Breast epithelium (tissue), 3 donors: ENCODE data around the gene TMEM131.
"Not testable (repeated sequence)": the region's sequence is repeated elsewhere in the genome, so short reads cannot be mapped to it uniquely, and the experiment has no call there.

Experiments used
- POLR2A ChIP-seq: fragments of 450-650 bp; IDR thresholded peaks from one replicate; pipeline ENCODE4 v1.6.1; 2016; ENCODE audit warnings: antibody characterized with exemption, mild to moderate bottlenecking, moderate library complexity
- POLR2AphosphoS5 ChIP-seq, 3 donors: sonication (generic); formaldehyde crosslinking; IDR thresholded peaks; one replicate each; pipeline ENCODE4 v1.6.1; 2017; ENCODE audit warnings: antibody characterized with exemption in 3 of 3
- TF ChIP-seq, protein P1 (sequence below), 3 donors: fragments of 450-650 bp; IDR thresholded peaks; one replicate each; pipeline ENCODE4 v1.5.1; 2016 to 2017; ENCODE audit warnings: antibody characterized with exemption in 3 of 3, mild to moderate bottlenecking in 3 of 3, moderate library complexity in 3 of 3

DNA sequence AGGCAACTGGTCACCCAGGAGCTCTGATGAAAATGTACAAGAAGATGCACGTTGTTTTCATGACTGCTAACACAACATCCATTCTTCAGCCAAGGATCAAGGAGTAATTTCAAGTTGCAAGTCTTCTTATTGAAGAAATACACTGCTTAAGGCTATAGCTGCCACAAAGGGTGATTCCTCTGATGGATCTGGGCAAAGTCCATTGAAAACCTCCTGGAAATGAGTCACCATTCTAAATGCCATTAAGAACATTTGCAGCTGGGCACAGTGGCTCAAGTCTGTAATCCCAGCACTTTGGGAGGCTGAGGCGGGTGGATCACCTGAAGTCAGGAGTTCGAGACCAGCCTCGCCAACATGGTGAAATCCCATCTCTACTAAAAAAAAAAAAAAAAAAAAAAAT, 142.7 kb downstream of the TMEM131 start:
- TF ChIP-seq, protein P1, sequence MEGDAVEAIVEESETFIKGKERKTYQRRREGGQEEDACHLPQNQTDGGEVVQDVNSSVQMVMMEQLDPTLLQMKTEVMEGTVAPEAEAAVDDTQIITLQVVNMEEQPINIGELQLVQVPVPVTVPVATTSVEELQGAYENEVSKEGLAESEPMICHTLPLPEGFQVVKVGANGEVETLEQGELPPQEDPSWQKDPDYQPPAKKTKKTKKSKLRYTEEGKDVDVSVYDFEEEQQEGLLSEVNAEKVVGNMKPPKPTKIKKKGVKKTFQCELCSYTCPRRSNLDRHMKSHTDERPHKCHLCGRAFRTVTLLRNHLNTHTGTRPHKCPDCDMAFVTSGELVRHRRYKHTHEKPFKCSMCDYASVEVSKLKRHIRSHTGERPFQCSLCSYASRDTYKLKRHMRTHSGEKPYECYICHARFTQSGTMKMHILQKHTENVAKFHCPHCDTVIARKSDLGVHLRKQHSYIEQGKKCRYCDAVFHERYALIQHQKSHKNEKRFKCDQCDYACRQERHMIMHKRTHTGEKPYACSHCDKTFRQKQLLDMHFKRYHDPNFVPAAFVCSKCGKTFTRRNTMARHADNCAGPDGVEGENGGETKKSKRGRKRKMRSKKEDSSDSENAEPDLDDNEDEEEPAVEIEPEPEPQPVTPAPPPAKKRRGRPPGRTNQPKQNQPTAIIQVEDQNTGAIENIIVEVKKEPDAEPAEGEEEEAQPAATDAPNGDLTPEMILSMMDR (IDR thresholded peaks at IDR 0.05) = not testable (repeated sequence)
- TF ChIP-seq POLR2A; POLR2AphosphoS5 (IDR thresholded peaks at IDR 0.05): not testable (repeated sequence)
